Measurements from ENCODE around the gene FAM181B.
"Not testable (repeated sequence)": the region's sequence is repeated elsewhere in the genome, so short reads cannot be mapped to it uniquely, and the experiment has no call there.

FAM181B gene

DNA sequence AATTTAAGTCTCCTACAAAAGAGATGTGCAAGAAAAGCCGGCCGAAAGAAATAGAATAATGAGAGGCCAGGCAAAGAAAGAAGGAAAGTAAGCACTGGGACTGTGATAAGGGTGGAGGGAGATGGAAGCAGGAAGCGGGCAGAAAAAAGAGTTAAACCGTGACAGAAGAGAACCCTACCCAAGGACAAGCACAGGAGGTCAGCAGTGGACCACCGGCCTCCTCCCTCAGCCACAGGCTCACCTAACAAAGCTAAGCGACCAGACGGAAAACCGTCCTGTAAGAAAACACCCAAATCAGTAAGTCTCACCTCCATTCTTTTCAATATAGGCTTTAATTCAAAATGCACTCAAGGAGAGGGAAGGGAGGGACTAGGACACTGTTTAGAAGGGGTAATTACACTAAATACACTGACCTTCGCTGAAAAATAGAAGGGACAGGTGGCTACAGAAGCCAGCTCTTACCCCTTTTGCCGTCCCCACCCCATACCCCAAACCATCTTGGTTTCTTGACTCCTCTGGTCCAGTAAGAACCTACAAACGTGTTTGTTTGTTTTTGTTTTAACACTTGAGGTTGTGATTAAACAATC, 1.9 kb downstream of the FAM181B start:
- no peak for DNase-seq

- DNase-seq, result no peak
These were observed 2.9 kb downstream of the FAM181B start for GRCh38 chr11:82730754-82731153.

- no peak for DNase-seq
These were observed 3.4 kb downstream of the FAM181B start for GRCh38 chr11:82730286-82730685.

- DNase-seq, result no peak
These were observed 9.6 kb downstream of the FAM181B start for GRCh38 chr11:82724026-82724425.

DNA sequence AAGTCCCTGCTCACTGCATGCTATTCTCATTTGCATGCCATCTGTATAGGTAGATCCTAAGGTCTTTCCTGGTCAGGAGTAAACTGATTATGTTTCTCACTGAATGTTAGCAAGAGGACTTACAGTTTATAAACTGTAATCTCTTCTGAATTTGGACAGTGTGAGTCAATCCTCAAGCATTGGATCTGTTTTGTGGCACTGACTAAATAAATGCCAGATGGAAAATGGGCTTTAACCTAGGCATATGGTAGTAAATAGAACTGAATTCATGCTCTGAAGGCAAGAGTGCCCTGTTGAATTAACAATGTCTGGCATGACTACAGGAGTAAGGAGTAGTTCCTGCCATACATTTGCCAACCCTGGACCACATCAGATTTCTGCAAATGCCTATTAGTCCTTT, 11.4 kb downstream of the FAM181B start:
- no peak for DNase-seq

DNA sequence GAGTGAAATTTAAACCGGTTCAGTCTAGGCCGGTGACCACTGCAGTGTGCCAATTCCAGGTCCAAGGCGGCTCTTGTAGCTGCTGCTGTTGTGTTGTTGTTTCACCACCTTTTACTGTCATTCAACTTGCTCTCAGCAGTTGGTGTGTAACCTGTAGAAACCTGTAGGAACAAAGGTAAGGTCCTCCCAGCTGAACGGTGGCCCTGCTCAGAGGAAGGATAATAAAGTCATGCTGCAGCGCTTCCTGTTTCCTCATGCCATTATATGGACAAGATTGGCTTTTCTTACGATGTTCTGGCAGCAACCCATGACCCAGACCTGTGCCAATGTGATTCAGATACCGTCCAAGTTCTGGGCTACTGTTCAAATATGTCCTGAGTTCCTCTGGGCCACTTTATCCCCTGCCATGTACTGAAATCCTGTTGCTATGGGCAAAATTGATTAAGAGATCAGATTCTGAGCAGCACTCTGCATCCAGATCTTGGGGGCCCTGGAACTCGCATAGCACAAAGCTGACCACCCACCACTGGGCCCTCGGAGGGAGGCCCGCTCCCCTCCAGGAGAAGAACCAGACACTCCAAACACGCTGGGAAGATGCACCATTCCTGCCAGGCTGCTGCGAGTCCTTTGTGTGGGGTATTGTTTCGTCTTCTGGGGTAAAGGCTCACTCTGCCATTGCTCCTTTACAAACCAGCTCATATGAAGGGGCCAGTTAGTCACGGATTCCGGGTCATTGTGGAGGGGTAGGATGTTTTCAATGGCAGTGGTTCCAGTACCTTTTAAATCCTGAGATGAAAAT, 13.2 kb downstream of the FAM181B start:
- no peak for DNase-seq

- no peak for DNase-seq
These were observed 14.1 kb downstream of the FAM181B start for GRCh38 chr11:82719361-82720105.

DNA sequence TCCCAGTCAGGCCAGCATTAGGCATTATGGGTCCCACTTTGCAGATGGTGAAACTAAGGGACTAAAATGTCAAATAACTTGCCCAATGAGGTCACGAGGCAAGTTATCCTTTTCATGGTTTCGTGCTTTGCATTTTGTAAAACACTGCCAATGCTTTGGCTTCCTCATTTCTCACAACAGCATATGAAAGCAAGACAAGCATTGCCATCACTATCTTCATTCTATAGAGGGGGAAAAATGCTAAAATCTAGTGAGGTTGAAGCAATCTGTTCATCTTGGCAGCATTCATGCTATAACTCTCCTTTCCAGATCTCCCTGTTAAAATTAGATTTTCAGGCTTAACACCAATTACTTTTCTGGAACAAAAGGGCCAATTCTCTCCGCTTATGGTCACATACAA, 14.8 kb downstream of the FAM181B start:
- no peak for DNase-seq

- DNase-seq, result no peak
These were observed 15.4 kb downstream of the FAM181B start for GRCh38 chr11:82718307-82718706.

- DNase-seq, result no peak
These were observed 19.1 kb downstream of the FAM181B start for GRCh38 chr11:82714346-82715174.

DNA sequence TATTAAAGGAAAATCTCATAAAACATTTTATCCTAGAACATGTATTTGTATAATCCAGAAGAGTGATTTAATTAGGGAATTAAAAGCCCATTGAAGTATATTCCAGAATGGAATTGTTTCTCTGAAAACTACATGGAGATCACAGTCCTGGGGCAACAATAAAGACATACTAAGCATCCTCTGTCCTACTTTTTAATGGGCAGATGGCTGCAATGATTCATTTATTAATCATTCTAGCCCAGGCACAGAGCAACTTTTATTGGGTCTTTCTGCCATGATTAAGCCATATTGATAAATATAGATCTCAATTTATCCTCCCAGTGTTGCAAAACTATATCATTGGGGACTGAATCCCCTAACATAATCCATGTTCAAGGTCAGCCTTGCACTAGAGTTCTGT, 22.0 kb downstream of the FAM181B start:
- DNase-seq, result no peak

DNA sequence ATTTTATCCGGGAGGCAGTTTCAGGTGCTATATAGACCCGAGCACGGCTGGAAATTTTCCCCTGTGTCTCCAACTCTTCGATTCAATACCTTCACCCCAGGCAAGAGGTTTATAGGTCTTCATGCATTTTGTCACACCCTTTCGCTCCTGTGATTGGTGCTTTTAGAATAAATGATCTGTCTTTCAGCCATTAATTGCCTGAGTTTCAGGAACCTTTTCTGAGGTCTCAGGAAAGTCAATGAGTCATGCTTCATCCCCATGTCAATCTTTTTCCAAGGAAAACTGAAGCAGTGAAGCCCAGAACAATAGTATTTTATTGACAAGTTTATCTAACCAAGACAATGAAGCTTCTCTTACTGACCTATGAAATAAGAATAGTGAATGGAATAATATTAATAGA, 29.9 kb downstream of the FAM181B start:
- no peak for DNase-seq

DNA sequence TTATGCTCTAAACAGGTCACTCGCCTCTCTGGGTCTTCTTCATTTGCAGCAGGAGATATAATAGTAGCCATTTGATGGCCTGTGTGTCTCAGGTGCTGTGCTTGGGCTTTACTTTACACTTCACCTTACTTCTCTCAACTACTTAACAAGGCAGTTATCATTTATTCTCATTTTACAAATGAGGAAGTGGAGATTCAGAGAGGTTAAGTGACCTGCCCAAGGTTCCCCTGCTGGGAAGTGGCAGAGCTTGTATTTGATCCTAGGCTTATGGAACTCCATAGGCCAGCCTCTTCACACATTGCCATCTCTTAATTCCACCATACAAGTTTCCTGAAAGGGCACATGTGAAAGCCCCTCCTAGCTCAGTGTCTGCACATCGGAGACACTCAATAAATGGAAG, 30.4 kb downstream of the FAM181B start:
- DNase-seq, result no peak

DNA sequence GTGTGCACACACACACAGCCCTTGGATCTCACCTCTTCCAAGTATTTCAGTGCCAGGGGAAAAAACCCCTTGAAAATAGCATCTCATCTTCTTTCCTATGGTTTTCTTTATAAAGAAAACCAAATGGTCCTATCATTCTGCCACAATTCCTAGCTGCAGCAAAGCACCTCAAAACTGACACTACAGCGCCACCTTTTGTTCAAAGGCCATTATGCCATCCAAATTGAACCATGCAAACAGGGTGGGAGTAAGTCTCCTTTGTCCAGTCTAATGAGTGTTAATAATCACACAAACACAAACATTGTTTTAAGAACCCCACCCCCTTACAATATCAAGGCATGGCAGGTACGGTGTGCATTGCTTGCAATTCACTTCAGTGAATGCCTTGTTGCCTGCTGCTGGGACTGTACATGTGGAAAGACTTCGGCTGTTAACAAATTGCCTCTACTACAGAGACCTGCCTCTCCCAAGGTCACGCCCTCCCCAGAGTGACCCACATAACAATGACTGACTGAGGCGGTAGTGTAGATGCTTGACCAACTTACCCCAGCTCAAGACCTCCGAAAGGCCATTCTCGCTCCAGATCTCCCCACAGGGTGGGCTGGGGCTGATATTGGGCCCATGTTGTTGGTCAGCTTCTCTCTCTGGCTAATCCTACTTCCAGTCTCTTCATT, 31.7 kb downstream of the FAM181B start:
- DNase-seq, result no peak

DNA sequence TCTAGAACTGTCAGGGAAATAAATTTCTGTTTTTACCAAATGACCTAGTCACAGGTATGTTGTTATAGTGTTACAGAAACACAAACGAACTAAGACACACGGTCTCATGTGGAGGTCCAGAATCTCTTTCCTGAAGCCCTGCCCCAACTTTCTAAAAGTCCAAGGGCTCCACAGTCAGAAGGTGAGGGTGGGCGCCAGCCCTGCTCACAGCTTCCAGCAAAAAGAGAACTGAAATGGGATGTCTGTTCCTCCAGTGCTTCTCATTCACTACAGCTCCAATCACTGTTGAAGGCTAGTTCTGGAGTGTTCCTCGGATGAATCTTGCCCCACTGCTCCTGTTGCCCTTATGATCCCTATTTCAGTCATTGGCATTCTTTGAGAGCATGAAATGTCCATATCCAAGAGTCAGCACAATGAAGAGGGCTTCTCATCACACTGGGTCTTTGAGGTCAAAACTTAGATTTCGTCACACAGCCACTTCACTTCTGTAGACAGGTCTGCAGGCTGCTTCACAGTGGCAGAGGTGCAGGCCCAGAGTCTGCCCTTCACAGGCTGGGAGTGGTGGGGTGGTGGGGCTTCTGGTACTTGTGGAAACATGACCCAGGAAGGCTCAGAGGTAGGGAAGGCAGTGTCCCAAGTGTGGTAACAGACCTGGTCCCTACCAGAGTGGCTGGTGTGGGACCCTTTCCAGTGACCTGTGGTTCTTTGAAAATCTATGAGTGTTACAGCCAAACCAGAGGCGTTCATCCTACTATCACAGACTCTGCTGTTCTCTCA, 34.9 kb downstream of the FAM181B start:
- no peak for DNase-seq

- no peak for DNase-seq
These were observed 40.7 kb downstream of the FAM181B start for GRCh38 chr11:82692981-82693380.

GRCh38 chr11:82689347-82689746, 44.3 kb downstream of the FAM181B start:
- DNase-seq, result not testable (repeated sequence)

DNA sequence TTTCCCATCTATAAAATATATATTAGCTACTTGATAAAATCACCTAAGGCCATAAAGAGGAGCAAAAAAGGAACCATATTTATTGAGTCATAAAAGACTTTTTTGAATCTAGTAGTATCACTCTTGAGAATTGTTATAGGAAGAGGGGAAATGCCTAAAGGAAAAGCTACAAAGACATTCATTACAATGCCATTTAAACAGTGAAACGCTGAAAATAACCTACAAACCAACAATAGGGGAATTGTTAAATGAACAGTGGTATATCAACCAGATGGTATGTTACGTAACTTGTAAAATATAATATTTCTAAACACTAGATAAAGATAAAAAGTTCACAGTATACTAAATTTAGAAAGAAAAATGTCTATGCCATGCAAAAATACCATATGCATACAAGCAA, 47.5 kb downstream of the FAM181B start:
- no peak for DNase-seq

DNA sequence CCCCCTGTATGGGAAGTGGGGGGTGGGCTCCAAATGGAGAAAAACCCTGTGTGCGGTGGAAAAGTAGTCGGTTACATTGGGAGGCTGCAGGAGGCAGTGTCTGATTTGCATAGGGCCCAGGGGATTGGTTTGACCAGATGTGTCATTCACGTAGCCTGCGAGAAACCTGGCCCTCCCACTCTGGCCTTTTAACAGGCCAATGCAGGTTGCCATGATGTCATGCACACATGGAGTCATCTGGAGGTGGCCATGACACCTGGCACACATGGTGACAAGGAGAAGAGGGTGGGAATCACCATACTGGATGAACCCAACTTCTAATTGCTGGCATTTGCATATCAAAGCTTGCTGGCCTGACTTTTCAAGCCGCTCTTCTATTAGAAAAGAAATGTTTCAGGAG, 50.6 kb downstream of the FAM181B start:
- no peak for DNase-seq

DNA sequence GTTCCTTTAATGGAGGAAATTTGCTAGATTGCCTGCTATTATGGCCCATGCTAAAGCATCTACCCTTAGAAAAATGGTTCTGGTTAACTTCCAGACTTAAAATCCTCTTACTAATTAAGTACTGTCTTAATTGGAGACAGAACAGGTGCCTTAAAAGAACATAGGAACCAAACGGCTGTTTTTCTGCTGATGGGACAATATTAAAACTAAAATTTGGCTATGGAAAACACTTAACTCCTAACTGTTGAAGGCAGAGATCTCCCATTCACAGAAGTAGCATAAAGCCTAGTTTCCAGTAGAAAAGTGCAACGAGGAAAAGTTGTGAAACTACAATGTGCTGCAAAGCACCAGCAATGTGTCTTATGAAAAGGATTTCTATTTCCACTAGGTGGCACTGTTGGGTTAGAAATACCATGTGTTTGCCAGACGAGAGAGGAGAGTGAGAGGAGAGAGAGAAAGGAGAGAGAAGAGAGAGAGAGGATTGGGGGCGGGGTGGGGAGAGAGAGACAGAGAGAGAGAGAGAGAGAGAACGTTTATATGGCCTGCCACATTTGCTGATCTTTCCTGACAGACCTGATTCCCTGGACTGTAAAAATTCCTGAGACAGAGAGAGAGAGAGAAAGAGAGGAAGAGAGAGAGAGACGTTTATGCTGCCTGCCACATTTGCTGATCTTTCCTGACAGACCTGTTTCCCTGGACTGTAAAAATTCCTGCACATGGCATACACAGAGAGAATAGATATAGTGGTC, 51.5 kb downstream of the FAM181B start:
- DNase-seq, result no peak

GRCh38 chr11:82680252-82680651, 53.4 kb downstream of the FAM181B start:
- no peak for DNase-seq

Data from stimulated activated CD4-positive, alpha-beta T cell treated with anti-CD3 and anti-CD28 coated beads, Interleukin-12 subunit alpha, Interleukin-12 subunit beta, amount 100 ng/mL, for 4 hours (primary cell).